GM18867 (cell line): Measurements from ENCODE around the gene TMEM52.

ENCODE experiments used
- ATAC-seq: cut with Tn5 transposase; IDR thresholded peaks from one replicate; pipeline ENCODE4 v1.9.1; 2021; ENCODE audit warnings: mild to moderate bottlenecking, moderate library complexity; ENCODE audit not compliant: unreplicated experiment

Gene TMEM52

GRCh38 chr1:1928231-1929101 is 9.4 kb upstream of the TMEM52 start:
- no peak for ATAC-seq

- no peak for ATAC-seq
Observed at GRCh38 chr1:1927751-1928150, 8.7 kb upstream of the TMEM52 start.

GRCh38 chr1:1926886-1927660 is 8.0 kb upstream of the TMEM52 start:
- ATAC-seq: no peak

- ATAC-seq: no peak
Observed at GRCh38 chr1:1926346-1926811, 7.3 kb upstream of the TMEM52 start.

- ATAC-seq: no peak
Observed at GRCh38 chr1:1925437-1926345, 6.6 kb upstream of the TMEM52 start.

GRCh38 chr1:1924849-1925248 is 5.8 kb upstream of the TMEM52 start:
- no peak for ATAC-seq

GRCh38 chr1:1924386-1924785 is 5.3 kb upstream of the TMEM52 start:
- ATAC-seq: no peak

- ATAC-seq: no peak
Observed at GRCh38 chr1:1922956-1923833, 4.1 kb upstream of the TMEM52 start.

- no peak for ATAC-seq
Observed at GRCh38 chr1:1922702-1922955, 3.5 kb upstream of the TMEM52 start.

GRCh38 chr1:1921901-1922701 is 3.0 kb upstream of the TMEM52 start:
- ATAC-seq: no peak

- ATAC-seq: no peak
Observed at GRCh38 chr1:1921459-1921862, 2.4 kb upstream of the TMEM52 start.

- no peak for ATAC-seq
Observed at GRCh38 chr1:1920608-1921458, 1.8 kb upstream of the TMEM52 start.

GRCh38 chr1:1920057-1920607 is 1.1 kb upstream of the TMEM52 start:
- ATAC-seq: no peak

GRCh38 chr1:1919304-1920056 is 401 bp upstream of the TMEM52 start:
- ATAC-seq: peak; percentile 71

- ATAC-seq: no peak
Observed at GRCh38 chr1:1917995-1918900, 831 bp downstream of the TMEM52 start.

GRCh38 chr1:1917304-1917976 is 1.6 kb downstream of the TMEM52 start:
- ATAC-seq: no peak
